ENCODE data around the gene RAB11FIP2.
"Not testable (repeated sequence)": the region's sequence is repeated elsewhere in the genome, so short reads cannot be mapped to it uniquely, and the experiment has no call there.

Gene RAB11FIP2

DNA sequence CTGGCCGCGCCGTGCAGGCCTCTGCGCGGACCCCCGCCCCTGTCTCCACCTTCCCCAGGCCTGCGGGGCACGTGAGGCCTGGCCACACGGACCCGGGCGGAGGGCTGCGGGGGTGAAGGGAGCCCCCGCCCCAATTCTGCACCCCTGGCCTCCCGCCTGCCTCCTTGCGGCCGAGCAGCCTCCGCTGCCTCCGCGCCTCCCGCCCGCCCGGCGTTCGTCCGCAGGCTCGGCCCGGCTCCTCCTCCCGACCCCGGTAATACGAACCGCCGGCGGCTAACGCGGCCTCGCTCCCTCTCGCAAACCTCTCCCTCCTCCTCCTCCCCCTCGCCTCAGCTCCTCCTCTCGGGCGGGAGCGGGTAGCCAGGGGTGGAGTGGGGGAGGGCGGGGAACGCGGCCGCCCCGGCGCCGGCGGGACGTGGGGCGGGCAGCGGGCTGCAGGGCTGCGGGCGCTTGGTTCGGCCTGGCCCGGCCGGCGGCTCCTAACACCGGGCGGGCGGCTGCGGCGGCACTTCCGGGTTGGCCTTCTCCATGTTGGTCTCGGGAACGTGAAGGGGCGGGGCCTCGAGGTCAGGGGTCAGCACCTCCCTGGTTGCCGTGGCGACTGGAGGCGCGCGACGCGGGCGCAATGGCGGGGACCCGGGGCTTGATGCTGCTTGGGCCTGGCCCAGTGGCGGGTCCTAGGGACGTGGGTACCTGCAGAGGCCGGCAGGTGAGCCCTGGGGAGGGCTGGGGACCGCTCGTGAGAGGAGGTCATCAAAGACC, at the start of gene RAB11FIP2:
Gene RAB11FIP2, minus strand, starts transcription at position 547 of the 762 bp plus-strand sequence. CDS start 778 bp downstream, outside the sequence.
- peak; percentile 50 for DNase-seq

DNA sequence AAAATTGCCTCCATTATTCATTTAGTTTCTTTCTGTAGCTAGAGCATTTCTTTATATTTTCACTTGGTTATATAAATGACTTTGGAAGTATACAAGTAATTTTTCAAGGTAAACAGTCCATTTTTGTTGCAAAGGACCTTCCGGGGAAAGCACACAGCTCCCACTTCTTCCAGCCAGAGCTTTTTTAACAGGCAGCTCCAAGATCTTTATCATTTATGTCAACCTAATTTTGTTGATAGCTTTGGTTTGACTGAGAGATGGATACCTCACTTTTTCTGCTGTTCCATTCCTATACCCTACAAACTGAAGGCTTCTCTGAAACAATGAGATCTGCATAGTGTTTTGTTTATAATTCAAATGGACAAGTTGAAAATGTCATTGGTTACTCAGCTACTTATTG, 49.3 kb upstream of the RAB11FIP2 start:
- no peak for DNase-seq

- DNase-seq = no peak
Measured at GRCh38 chr10:118092209-118092608, 45.5 kb upstream of the RAB11FIP2 start.

GRCh38 chr10:118080817-118081216, 34.1 kb upstream of the RAB11FIP2 start:
- DNase-seq = no peak

DNA sequence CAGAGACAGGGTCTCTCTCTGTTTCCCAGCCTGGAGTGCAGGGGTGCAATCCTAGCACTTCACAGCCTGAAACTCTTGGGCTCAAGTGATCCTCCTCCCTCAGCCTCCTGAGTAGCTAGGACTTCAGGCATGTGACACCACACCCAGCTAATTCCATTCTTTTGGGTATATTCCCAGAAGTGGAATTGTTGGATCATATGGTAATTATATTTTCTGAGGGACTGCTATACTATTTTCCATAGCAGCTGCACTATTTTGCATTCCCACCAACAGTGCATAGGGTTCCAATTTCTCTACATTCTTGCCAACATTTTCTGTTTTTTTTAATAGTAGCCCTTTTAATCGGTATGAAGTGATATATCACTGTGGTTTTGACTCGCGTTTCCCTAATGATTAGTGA, 30.0 kb upstream of the RAB11FIP2 start:
- no peak for DNase-seq

DNA sequence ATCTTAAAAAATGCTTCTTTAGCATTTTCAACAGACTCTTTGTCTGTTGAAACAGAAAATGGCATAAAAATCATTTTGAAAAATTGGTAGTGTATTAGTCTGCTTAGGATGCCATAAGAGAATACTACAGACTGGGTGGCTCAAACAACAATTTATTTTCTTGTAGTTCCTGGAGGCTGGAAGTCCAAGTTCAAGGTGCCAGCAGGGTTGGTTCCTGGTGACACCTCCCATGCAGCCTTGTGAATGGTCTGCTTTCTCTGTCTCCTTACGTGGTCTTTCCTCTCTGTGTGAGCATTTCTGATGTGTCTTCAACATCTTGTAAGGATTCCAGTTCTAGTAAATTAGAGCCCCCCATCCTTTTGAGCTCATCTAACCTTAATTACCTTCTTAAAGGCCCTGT, 26.1 kb upstream of the RAB11FIP2 start:
- no peak for DNase-seq

DNA sequence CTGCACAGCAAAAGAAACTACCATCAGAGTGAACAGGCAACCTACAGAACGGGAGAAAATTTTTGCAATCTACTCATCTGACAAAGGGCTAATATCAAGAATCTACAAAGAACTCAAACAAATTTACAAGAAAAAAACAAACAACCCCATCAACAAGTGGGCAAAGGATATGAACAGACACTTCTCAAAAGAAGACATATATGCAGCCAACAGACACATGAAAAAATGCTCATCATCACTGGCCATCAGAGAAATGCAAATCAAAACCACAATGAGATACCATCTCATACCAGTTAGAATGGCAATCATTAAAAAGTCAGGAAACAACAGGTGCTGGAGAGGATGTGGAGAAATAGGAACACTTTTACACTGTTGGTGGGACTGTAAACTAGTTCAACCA, 20.6 kb upstream of the RAB11FIP2 start:
- not testable (repeated sequence) for DNase-seq

DNA sequence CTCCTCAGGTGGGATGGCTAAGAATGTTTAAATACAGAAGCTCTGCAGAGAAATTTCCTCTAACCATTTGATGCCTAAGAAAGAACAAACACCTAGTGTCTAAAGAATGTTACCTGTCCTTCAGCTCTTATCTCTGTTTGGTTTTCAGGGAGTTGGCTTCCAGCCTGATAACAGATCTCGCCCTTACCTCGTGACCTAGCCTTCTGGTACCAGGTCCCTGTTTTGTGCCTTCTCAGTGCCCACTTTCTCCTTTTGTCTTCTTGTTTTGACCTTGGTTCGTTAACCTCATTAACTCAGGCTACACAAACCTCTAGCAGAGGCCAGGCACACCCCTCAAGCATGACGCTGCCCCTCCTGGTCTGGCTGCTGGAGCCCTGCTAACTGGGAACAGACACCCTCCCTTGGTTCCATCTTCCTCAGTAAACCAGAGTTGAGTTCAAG, 16.1 kb upstream of the RAB11FIP2 start:
- no peak for DNase-seq

- DNase-seq = no peak
Measured at GRCh38 chr10:118058371-118058770, 11.6 kb upstream of the RAB11FIP2 start.

- no peak for DNase-seq
Measured at GRCh38 chr10:118057361-118057760, 10.6 kb upstream of the RAB11FIP2 start.

DNA sequence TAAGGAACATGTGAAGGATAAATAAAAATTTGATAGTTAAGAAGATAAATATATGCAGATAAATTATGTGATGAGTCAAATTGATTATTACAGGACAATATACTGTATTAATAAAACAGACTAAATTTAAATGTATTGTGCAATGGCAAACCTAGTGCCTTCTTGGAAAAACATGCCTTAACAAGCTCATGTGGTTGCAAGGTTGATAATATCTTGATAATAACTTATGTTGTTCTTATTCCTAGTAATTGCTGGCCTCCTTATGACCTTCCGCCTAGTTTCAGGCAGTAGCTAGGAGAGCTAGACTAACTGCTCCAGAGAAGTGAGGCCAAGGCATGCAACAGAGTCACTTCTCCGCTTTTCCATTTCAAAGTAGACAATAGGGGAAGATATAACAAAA, 7.6 kb upstream of the RAB11FIP2 start:
- no peak for DNase-seq

DNA sequence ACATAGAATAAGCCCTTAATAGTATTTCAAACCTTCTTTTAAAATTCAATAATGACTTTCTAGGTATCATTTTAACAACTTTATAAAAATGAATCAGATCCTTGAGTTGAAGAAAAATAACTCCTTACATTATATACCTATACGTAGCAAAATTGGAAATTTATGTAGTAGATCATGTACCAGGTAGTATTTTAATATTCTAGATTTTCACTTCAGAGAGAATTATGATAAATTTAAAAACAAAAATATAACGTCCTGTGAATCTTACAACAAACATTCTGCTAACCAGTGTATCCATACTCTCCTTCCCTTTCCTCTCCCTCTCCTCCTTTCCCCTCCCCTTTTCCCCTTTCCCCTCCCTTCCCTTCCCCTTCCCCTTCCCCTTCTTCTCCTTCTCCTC, 6.1 kb upstream of the RAB11FIP2 start:
- no peak for DNase-seq

DNA sequence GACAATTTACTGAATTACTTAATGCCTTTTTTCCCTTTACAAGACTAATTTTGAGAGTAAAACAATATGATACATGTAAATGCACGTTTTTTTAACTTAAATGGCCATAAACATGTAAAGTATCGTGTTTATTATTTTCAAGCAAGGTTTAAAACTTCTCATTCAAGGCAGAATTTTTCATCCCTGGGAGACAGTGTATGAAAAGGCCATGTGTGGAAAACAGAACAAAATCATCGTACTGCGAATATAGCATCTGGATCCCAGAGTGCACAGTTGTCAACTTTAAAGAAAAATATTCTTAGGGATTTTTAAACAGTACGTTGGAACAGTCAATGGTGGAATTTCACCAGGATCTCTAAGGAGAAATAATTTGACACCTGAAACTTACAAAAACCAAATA, 1.1 kb upstream of the RAB11FIP2 start:
- DNase-seq = no peak

DNA sequence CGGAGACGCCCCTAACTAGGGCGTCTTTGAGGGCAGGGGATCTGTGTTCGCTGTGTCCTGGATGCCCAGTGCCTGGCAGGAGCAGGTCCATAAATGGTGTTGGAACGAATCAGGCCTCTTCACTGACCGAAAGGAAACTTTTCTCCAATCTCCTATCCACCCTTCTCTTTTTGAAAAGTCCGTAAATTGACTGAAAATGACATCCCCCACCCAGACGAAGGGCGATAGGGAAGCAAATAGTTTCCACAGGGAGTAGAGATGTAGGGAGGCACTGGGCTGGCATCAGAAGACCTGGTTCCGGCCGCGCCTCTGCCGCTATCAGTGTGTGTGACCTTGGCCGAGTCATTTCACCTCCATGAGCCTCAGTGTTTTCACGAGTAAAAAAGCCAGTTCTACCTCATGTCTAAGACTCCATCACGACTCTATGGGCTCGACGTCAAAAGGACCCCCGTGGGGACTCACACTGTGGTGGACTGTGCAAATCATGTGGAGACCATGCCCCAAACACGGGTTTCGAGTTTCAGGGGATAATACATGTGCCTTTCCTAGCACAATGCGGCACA, 497 bp upstream of the RAB11FIP2 start:
- no peak for DNase-seq

- no peak for DNase-seq
Measured at GRCh38 chr10:118045837-118046394, 825 bp downstream of the RAB11FIP2 start.

DNA sequence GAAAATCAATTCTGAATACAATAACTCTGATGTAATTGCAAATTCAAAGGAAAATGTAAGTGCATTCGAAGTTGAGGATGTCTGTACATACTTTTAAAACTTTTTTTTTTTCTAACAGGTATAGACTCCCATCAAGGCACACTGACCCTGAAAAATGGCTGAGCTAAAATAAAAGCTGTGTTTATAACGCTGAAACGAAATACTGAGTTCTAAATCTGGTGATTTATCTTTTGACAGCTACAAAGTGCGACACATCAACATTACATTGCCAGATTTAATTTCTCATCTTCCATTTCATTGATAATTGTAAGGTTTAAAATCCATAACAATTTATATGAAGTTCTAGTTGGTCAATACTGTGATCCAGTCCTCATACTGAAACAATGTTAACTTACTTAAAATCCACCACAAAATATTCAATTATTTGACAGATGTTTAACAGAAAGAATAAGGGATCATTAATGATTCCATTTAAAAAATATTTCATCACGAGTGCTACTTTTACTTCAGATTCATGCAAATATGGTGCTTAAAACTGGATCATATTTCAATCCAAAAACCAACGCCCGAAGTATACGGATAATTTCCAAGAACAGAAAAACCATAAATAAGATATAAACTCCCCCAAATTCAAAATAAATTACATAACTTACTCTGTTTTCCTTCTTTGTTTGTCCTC, 1.4 kb downstream of the RAB11FIP2 start:
- DNase-seq = no peak

DNA sequence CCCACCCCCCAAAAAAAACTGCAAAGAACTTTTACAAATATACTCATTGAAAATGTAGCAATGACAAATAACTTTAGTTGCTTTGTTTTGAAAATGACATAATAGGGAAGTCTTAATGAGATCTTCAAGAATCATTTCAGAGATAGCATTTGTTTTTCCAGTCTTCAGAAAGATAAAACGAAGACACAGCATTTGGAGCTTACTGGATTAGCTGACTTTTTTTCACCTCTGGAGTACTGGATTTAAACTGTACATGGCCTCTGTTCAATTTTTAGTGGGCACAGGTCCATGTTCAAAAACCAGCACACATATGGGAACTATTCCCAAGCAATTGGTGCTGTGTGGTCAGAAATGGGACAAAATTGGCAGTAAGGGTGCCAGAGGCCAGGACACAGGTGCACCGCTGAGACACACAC, 3.9 kb downstream of the RAB11FIP2 start:
- no peak for DNase-seq

DNA sequence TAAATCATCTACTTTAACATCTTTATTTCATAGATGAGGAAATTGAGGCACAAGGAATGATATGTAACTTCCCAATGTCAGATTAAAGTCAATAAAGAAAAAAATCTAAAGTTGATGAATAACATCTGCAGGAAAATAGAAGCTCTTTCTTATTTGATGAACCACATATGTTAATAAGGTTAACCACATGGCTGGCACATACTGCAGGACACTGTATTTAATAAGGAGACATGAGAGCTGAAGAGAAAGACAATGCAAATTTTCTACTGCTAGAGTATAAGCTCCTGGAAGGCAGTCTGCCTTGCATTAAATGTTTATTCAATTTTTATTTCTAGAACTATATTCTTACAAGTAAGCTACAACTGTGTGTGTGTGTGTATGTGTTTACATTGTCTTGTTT, 4.4 kb downstream of the RAB11FIP2 start:
- no peak for DNase-seq

GRCh38 chr10:118041316-118041715, 5.4 kb downstream of the RAB11FIP2 start:
- DNase-seq = no peak

DNA sequence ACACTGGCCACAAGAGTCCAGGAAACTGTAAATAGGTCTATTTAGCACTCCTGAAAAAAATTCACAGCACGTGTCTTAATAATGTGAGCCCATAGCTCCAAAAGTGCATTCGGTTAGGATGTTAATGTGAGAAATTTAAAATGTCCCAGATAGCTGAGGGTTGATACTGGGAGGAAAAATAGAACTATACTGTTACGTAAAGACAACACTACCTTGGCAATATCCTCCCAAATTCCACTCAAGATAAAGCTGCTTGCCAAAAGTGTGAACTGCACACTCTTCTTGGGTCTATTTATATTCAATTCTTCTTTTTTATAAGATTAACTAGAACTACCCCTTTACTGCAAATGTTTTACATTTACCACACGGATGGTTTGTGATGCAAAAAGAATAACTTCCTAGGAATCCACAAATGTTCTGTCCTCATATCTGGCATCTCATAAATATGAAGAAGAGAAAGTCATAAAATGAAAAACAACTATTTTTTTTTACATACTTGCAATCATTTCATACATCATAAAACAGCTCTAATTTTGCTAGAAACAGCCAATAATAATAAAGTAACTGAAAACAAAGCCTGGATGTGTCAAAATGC, 10.4 kb downstream of the RAB11FIP2 start:
- no peak for DNase-seq

DNA sequence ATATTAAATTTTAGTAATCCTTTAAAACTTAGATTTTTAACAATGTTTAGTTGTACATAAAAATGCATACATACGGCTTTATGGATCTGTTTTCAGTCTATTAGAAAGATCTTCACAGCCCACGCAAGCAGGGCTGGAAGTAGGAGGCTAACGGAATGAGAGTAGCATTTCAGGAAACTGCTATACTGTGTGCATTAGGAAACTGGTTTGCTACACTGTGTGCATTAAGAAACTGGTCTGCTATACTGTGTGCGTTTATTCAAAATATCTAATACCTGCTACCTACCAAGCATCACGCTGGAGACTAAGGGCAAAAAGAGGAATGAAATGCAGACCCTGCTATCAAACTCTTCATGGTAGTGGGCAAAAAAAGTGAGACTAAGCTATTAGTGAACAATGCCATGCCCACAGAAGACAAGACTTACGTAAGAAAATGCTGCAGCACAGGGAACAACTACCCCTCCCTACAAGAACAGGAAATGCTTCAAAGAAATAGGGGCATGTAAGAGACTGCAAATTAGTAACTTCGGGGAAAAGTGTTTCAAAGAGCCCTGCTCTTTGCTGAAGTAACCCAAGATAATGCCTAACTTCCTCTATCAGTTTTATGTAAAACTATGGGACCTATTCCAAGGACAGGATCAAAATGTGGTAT, 11.3 kb downstream of the RAB11FIP2 start:
- DNase-seq = no peak

DNA sequence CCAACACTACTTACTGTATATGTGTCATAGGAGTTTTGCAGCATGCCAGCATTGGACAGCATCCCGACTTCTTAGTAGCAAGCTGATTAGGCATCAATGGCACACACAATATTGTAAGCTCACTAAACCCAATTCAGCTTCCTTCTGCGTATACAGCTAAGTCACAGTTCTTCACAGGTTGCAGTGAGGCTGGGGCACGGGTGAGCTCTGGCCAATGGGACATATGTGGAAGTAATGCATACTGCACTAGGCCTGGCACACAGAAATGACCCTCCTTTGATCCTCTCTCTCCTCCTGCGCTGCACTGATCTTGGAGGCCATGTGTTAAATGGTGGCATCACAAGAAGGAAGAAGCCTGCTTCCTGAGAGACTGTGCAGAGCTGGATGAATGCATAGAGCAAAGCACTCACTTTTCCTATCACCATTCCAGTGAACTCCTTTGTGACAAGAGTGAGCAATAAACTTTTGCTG, 11.9 kb downstream of the RAB11FIP2 start:
- no peak for DNase-seq

DNA sequence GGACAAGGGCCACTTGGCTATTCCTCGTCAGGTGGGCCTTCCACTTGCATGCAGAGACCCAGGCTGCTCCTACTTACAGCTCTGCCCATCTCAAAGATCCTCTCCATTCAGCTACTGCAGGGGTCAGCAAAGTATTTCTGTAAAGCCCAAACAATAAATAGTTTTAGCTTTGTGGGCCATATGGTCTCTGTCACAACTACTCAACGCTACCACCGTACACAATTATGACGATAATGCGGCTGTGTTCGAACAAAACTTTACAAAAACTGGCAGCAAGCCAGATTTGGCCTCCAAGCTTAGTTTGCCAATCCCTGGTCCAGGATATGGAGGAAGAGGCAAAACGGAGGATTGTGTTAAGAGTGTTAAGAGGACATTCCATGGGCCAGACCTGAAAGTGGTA, 12.8 kb downstream of the RAB11FIP2 start:
- no peak for DNase-seq

Data from NCI-H1436 treated with DMSO at 0.1 percent for 48 hours (cell line).